Measurements from ENCODE around the gene PTPRE.
A peak's percentile ranks its signal among the peaks of the same experiment; 100 is the strongest.

Gene PTPRE

DNA sequence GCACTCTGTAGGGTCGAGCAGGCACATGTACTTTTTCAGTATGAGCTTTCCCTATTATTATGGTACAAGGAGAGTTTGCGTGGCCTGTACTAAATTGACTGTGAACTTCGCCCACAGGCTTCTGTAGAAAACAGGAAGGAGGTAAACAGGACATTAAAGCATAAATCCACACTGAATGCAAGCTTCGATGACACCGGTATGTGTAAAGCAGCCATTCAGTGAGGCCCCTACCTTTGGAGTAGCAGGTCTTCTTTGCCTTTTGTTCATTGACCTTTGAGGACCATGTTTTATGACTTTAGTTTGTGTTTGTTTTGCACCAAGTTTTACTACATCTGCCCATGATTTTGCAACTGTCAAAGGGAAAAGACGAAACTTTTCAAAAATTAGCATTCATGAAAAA, 204.8 kb downstream of the PTPRE start:
- H3K4me3 ChIP-seq (ENCODE audit: low read depth, low read length) = no peak overlapping the region

DNA sequence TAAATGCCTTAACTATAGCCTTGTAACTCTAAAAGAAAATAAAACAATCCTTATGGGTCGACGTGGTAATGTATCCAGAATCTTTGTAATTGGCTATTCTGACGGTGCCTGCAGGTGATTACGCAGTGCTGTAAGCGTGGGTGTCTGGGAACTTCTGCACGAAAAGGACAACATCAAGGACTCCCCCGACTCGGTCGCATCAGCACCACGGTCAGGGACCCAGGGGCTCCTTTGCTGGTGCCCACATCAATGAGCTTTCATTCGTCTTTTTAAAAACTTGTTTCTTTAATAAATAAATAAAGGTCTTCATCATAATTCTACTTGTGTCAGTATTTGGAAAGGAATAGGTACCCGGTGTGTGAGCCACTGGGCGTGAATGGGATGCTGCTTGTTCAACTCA, 206.1 kb downstream of the PTPRE start:
- no peak overlapping the region for H3K4me3 ChIP-seq (ENCODE audit: low read depth, low read length)

DNA sequence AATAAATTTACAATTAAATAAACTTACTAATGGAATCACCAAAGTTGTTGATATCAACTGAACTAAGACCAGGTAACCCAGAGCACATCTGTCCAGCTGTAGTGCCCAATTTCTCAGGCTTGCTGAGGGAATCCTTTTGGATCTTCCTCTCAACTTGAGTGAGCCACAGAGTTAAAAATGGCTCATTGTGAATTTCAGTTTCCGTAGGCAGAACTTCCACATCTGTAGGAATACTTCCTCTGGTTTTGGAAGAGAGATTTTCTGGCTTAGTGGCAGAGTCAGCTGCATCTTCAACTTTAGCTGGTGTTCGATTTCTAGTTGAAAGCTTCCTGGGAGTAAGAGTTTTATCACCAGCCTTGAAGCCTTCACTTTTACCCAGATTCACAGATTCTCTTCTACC, 208.0 kb downstream of the PTPRE start:
- H3K4me3 ChIP-seq (ENCODE audit: low read depth, low read length) = no peak overlapping the region

DNA sequence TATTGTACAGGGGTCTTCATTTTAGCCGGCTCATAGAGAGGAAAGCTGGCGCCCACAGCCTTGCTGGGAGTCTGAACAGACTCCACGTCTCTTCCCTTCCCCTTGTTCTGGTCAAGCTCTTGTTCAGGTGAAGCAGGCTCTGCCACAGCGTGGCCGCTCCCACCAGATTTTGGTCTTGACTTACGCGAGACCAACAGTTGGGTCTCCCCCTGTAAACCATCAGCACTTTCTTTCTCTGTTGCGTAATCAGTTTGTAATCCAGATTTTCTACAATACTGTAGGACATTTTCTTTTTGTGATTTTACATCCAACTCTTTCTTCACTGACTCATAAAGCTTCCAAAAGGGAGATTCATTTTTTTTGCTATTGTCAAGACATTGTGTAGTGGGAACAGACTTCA, 208.5 kb downstream of the PTPRE start:
- no peak overlapping the region for H3K4me3 ChIP-seq (ENCODE audit: low read depth, low read length)

DNA sequence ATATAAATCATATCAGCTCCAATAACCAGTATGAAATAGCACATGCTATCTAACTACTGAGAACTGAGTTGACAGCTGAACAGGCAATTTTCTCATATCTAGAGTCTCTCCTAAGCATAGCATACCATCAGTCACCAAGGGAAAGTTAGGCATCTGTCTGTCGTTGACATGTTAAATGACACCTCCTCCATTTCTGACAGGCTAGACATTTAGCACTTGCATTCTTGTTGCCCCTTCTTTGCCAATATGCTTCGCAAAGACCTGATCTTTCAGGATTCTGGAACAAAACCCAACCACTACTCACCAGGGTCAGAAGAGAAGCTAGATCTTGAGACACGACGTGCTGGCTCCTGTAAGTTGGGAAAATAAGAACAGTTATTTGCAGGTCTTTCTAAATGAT, 209.3 kb downstream of the PTPRE start:
- no peak overlapping the region for H3K4me3 ChIP-seq (ENCODE audit: low read depth, low read length)

DNA sequence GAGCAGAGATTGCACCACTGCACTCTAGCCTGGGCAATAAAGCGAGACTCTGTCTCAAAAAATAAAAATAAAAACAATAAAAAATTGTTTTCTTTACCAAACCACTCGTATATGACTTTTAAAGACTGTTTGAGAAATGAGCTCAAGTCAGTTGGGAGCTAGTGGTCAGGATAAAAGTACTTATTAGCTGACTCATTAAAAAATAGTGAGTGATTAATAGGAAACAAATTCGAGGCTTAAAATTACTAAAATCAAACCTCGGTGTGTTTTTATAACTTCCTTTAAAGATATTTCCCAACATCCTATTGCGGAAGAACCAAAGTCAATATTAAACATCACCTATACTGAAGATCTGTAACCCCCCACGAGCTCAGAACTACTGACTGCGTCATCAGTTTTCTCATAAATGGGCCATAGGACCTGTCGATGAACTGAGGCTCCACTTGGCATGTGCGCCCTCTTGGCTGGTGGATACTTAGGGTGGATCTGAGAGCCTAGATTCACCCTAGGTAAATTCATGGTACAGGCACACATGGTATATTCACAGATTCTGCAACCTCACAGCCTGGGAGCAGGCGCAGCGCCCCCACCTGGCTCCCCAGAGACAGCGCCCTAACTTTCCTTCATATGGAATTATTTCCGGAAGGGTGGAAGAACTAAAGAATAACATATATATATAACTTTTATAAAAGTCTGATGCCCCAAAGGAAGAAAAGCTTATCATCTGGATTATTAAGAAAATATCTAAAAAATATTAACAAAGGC, 210.1 kb downstream of the PTPRE start:
- no peak overlapping the region for H3K4me3 ChIP-seq (ENCODE audit: low read depth, low read length)

DNA sequence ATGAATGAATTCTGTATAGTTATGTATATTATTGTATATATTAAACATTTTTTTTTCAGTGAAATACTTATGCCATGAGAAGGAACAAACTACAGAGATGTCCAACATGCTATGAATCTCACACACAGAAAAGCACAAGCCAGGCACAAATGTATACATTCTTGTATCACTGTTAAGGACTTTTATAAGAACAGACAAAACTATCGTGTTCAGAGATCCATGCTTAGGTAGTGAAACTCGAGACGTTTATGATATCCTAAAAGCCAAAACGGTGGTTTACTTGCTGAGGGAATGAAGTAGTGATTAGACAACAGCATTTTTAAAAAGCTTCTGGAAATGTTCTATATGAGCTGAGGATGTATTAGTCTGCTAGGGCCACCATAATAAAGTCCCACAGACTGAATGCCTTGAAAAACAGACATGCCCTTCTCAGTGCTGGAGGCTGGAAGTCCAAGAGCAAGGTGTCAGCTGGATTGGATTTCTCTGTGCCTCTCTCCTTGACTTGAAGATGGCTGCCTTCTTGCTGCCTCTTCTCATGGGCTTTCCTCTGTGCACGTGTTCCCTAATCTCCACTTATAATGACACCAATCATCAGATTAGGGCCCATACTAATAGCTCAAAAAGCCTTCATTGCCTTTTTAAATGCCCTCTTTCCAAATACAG, 215.0 kb downstream of the PTPRE start:
- no peak overlapping the region for H3K4me3 ChIP-seq (ENCODE audit: low read depth, low read length)

DNA sequence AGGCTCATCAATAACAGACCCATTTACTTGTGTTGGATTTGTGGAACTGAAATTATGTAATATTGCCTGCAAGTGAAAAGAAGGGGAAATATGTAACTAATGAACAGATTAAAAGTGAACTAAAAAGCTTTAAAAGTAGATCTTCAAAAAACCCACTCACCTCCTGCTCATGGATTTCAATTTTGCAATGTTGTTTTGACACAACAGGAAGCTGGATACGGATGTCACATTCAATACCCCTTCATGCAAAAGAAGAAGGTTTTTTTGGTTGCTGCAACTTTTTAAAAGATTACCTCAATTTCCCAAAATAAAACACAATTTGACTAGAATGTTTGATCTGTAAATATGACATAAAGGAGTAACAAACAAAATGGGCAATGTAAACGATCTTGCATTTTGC, 216.0 kb downstream of the PTPRE start:
- H3K4me3 ChIP-seq (ENCODE audit: low read depth, low read length) = no peak overlapping the region

DNA sequence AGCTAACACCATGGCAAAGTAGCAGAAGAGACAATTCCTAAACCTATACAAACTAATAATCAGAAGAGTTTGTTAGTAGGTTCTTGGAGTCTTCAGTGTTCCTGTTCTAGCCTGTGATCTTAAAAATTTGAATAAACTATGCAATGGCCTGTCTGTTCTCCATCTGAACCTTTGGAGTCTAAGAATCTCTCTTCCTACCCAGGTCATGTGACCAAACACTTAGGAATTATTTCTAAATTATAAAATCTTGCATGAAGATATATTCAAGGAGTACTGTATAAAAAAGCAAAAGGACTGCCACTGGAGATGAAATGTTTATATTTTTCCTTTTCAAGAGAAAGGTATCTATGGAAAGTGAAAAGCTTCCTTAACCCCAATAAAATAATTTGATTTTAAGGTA, 216.9 kb downstream of the PTPRE start:
- no peak overlapping the region for H3K4me3 ChIP-seq (ENCODE audit: low read depth, low read length)

DNA sequence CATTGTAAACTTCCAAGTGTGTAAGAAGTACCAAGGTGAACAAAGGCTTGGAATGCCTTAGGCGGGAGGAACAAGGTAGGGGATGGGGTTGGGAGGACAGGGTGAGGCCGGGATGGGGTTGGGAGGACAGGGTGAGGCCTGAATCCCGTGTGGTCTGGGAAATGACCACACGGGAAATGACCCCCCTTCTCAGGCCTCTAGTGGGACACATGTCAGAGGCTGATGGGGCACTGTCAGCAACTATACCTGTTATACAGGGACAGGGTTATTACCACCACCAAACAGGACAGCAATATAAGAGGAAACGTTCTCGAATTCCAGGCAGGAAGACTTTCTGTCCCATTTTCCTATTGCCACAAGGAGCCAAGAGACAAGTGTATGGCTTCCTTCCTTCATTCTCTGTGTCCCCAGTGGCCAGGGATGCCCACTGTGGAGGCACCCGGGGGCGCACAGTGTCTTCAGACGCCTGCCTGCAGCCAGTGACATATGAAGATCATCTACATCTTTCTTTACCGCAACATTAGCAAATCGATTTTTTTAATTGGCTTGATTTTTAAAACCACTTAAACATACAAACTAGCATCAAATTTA, 218.0 kb downstream of the PTPRE start:
- H3K4me3 ChIP-seq (ENCODE audit: low read depth, low read length) = peak overlapping the region; percentile 78

DNA sequence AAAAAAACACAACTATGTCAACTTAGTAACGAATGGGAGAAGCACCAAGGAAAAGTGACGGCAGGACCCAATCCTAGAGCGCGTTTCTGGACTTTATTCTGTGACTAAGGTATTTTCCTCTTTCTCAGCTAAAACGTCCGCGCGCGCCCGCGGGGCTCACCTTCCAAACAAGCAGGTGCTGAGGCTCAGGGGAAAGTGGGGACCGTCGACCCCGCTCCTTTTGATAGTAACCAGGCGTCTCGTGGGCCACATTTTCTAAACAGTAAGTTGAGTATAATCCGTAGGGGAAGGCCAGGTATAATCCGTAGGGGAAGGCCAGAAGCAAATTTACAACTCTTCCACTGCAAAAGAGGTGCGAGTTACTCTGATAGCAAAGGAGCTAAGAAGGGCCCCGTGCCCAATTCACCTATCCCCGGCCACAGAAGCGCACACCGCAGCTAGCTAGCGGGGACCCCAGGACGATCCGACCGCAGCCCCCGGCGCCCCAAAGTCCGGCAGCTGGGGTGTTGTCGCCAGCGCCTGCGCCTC, 218.6 kb downstream of the PTPRE start:
- peak overlapping the region; percentile 78 for H3K4me3 ChIP-seq (ENCODE audit: low read depth, low read length)

DNA sequence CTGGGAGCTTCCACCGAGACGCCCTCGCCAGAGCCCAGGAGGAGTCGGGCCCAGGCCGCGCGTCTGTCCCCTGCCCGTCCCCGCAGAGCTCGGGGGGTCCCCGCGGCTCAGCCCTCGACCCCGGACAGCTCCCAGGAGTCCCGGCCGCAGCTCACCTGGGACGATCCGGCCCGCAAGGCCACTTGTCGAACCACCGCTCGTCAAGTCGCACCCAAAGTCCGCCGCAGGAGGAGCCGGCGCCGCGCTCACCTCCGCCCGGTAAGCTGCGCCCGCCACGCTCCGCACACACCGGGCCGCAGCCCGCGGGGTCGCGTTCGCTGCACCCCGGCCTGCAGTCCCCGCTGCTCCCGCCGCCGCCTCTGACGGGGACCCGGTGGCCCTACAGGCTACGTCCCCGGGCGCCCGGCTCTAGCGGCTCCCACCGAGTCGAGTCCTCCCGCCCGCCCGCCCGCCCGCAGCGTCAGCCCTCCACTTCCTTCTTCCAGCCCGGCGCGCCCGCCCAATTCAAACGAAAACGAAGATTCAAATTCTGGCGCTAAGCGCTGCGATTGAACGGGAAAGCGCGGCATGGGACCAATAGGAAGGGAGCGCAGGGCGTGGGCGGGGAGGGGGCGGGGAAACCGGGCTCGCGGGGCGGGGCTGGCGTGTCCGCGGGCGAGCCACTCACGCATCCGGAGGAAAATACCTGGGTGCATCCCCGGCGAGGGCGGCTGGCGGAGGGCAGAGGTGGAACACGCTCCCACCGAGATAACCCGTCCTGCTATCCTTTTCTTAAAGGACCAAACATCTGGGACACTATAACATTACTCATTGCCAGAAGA, 219.3 kb downstream of the PTPRE start, which contains the start of gene MKI67:
Gene MKI67 (minus strand): TSS at position 480 of the 821 bp plus-strand sequence. CDS start 756 bp downstream, outside the sequence.
- peak within 1 kb of the TSS; percentile 78 for H3K4me3 ChIP-seq (ENCODE audit: low read depth, low read length)

DNA sequence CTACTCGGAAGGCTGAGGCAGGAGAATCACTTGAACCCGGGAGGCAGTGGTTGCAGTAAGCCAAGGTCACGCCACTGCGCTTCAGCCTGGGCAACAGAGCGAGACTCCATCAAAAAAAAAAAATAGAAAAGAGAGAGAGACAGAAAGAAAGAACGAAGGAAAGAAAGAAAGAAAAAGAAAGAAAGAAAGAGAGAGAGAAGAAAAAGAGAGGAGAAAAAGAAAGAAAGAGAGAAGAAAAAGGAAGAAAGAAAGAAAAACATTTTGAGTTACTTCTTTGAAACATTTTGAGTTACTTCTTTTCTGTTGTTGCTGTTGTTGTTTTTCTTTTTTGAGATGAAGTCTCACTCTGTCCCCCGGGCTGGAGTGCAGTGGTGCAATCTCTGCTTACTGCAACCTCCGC, 221.7 kb downstream of the PTPRE start:
- no peak overlapping the region for H3K4me3 ChIP-seq (ENCODE audit: low read depth, low read length)

DNA sequence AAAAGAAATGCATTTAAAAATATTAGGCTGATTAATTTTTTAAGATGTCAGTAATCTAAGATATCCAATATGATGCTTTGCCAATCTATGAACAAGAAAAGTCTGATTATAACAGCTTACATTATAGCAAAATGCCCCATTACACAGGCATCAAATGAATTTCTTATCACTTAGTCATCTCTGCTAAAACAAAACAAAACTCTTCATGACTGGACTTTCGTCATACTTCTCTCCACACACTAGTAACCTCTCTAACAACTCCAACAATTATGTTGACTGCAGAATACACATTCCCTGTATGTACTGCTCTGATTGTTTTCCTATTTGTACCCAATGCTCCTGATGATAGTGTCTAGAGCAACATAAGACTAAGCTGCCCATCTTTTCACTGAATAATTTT, 223.1 kb downstream of the PTPRE start:
- no peak overlapping the region for H3K4me3 ChIP-seq (ENCODE audit: low read depth, low read length)
